Measurements from ENCODE around the gene SNX9. TPM values are rescaled to one million over a fixed set of nuclear protein-coding genes. Genes with fewer than 3 reads are reported as not detected.
A peak's percentile ranks its signal among the peaks of the same experiment; 100 is the strongest.

SNX9 gene
- total and polyA plus RNA-seq, 2 of the 8 experiments (the other 6 are each of a cell fraction or from before 2014, with no cell fraction given), result 11.8 to 23.2 TPM

DNA sequence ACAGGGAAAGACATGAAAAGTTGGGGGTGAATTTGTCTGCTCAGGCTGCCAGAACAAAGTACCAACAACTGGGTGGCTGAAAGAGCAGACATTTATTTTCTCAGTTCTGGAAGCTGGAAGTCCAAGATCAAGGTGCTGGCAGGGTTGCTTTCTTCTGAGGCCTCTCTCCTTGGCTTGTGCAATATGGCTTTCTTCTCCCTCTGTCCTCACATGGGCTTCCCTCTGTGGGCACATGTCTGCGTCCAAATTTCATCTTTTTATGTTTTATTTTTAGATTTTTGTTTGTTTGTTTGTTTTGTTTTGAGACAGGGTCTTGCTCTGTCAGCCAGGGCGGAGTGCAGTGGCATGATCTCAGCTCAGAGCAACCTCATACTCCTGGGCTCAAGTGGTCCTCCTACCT lies 152.4 kb downstream of the SNX9 start:
- Histone ChIP-seq H3K4me3 (ENCODE audit: extremely low read depth in 1 of 4, insufficient read depth in 2 of 4, low read depth in 3 of 4, low read length in 4 of 4) (no peak overlapping the region), H3K56ac (replicated peaks; ENCODE audit: insufficient read length, low read depth, low read length) (no peak overlapping the region), H2BK120ac (replicated peaks; ENCODE audit: low read depth, low read length) (no peak overlapping the region), H2BK20ac (ENCODE audit: low read length) (no peak overlapping the region), H3K23ac (ENCODE audit: insufficient read length) (no peak overlapping the region), H2BK12ac (ENCODE audit: low read depth, low read length) (0 out of 2 replicates have a peak overlapping the region, but pooled peaks have one; percentile 27), H3K14ac (ENCODE audit: insufficient read length) (no peak overlapping the region), H3K23me2 (ENCODE audit: low read depth, low read length) (no peaks in the 10 kb centered on the region), H3K9ac (replicated peaks in 1 of 4; ENCODE audit: extremely low read depth in 1 of 4, low read depth in 3 of 4, low read length in 3 of 4) (no peak overlapping the region), H4K20me1 (replicated peaks in 1 of 2; ENCODE audit: control insufficient read depth in 1 of 2, insufficient read depth in 2 of 2, low read length in 2 of 2) (no peaks in the 10 kb centered on the region), H3K4ac (replicated peaks; ENCODE audit: insufficient read length, low read depth, low read length) (no peak overlapping the region), H2BK15ac (ENCODE audit: low read length) (no peak overlapping the region), H4K5ac (ENCODE audit: insufficient read length, low read depth, low read length) (no peak overlapping the region), H3K79me1 (ENCODE audit: low read depth, low read length) (no peaks in the 10 kb centered on the region), H2AFZ (ENCODE audit: low read length) (no peak overlapping the region), H3K4me2 (ENCODE audit: insufficient read depth in 1 of 2, low read depth in 2 of 2, low read length in 2 of 2) (no peak overlapping the region), H3K27me3 (replicated peaks in 1 of 4; ENCODE audit: control insufficient read depth in 3 of 4, extremely low read depth in 1 of 4, insufficient read depth in 3 of 4, low read length in 3 of 4) (peaks cover 0 to 6% (median 3%) of the 10 kb centered on the region in 4 experiments; a peak in 3 of 7 replicates), H3K18ac (ENCODE audit: extremely low read depth, low read length) (no peak overlapping the region), H3K27ac (ENCODE audit: low read depth, low read length) (no peak overlapping the region), H2AK5ac (ENCODE audit: low read depth, low read length) (no peak overlapping the region), H3K79me2 (ENCODE audit: control insufficient read depth in 1 of 2, insufficient read depth in 2 of 2, low read length in 2 of 2) (no peaks in the 10 kb centered on the region), H3K4me1 (replicated peaks in 1 of 4; ENCODE audit: control insufficient read depth in 3 of 4, insufficient read depth in 4 of 4, low read length in 3 of 4) (peaks cover 0 to 4% (median 0%) of the 10 kb centered on the region in 4 experiments; a peak in 1 of 7 replicates), H4K8ac (ENCODE audit: extremely low read depth, insufficient read depth, low read length) (no peak overlapping the region), H2BK5ac (ENCODE audit: low read depth, low read length) (no peak overlapping the region), H3K9me3 (ENCODE audit: insufficient read depth in 2 of 2, low read depth in 1 of 2, low read length in 1 of 2) (no peaks in the 10 kb centered on the region), H3K36me3 (ENCODE audit: control insufficient read depth in 2 of 4, insufficient read depth in 4 of 4, low read length in 3 of 4) (no peaks in the 10 kb centered on the region), H4K91ac (replicated peaks; ENCODE audit: insufficient read length, low read length) (no peak overlapping the region)
- WGBS, 2 experiments (ENCODE audit: extremely low coverage in 1 of 2, insufficient coverage in 1 of 2, insufficient read length in 1 of 2, insufficient replicate concordance in 2 of 2, low coverage in 1 of 2, low lambda C conversion rate in 2 of 2, missing lambda C conversion rate in 1 of 2), result 85% methylated on average over 2 of the region's 2 CpGs; no CpG with 5 or more reads in 1 of the 2 experiments
- POLR2A ChIA-PET (ENCODE audit: partially characterized antibody), result interaction anchor here (1.0 kb wide), 1 partner anchor 13 kb away, joined by 4 read pairs; no protein-coding TSS in a partner anchor
- CTCF ChIA-PET (ENCODE audit: partially characterized antibody), result interaction anchor here (0.8 to 1.6 kb wide), 8 partner anchors 9 to 102 kb away, joined by 3 to 5 read pairs (median 4); no protein-coding TSS in a partner anchor
- no peak for FAIRE-seq
- DNase-seq (ENCODE audit: low read depth in 1 of 2, low spot score in 2 of 2), result no peak
- TF ChIP-seq ZNF274 (IDR thresholded peaks at IDR 0.05; ENCODE audit: borderline replicate concordance, extremely low read depth, low read length) (no peak), ASH2L (IDR thresholded peaks at IDR 0.05; ENCODE audit: low read length) (no peak), EZH2 (IDR thresholded peaks at IDR 0.05; ENCODE audit: low read depth, low read length, severe bottlenecking) (no peak), MAFK (IDR thresholded peaks at IDR 0.05; ENCODE audit: low read depth, low read length) (no peak), RBBP5 (IDR thresholded peaks at IDR 0.05; ENCODE audit: borderline replicate concordance, low read depth, low read length) (no peak), TAF7 (optimal IDR thresholded peaks at IDR 0.05; ENCODE audit: borderline replicate concordance, low read depth, low read length) (no peak), HDAC2 (IDR thresholded peaks at IDR 0.05; ENCODE audit: borderline replicate concordance in 1 of 2, low read depth in 2 of 2, low read length in 2 of 2) (no peak), JUND (IDR thresholded peaks at IDR 0.05; ENCODE audit: low read length) (no peak)

Data from H1 (cell line).